Natural killer cell (primary cell): ENCODE results near the gene HOXA10. TPM values are rescaled to one million over a fixed set of nuclear protein-coding genes. Genes with fewer than 3 reads are reported as not detected.

ENCODE experiments used
- ATAC-seq, 3 donors: fragments of 150-1000 bp in 2 of 3; fragments of 200-7000 bp in 1 of 3; cut with Tn5 transposase; 1 replicate in 1 of 3; 2 replicates in 2 of 3; pipeline ENCODE4 v1.10.0; 2021; ENCODE audit warnings: mild to moderate bottlenecking in 2 of 3, moderate library complexity in 2 of 3
- DNase-seq, 2 donors: peaks; one replicate each; pipeline versions ENCODE4 v3.0.0 to v3.0.0-alpha.2; 2013 to 2021; ENCODE audit warnings: mixed read lengths in 1 of 2
- H3K27ac ChIP-seq: one replicate; pipeline ENCODE4 v1.5.1; 2013; ENCODE audit warnings: mild to moderate bottlenecking, low read length
- H3K27me3 ChIP-seq: one replicate; pipeline ENCODE4 v1.6.1; 2013; ENCODE audit warnings: low read length; ENCODE audit not compliant: control insufficient read depth, insufficient read depth
- H3K36me3 ChIP-seq: one replicate; pipeline ENCODE4 v1.6.1; 2013; ENCODE audit warnings: low read length; ENCODE audit not compliant: control insufficient read depth, insufficient read depth
- H3K4me1 ChIP-seq: one replicate; pipeline ENCODE4 v1.6.1; 2013; ENCODE audit warnings: low read length; ENCODE audit not compliant: control insufficient read depth, insufficient read depth
- H3K4me3 ChIP-seq: one replicate; pipeline ENCODE4 v1.5.1; 2013; ENCODE audit warnings: low read length
- H3K9me3 ChIP-seq: one replicate; pipeline ENCODE4 v1.6.1; 2013; ENCODE audit warnings: low read length; ENCODE audit not compliant: control insufficient read depth, insufficient read depth
- H3K27ac Mint-ChIP-seq, 2 donors: one replicate each; pipeline ENCODE4 v1.8.0; 2022; ENCODE audit warnings: mild to moderate bottlenecking in 2 of 2, mixed read lengths in 2 of 2, moderate library complexity in 1 of 2
- H3K27me3 Mint-ChIP-seq, 2 donors: one replicate each; pipeline ENCODE4 v1.8.0; 2022; ENCODE audit warnings: low read depth in 2 of 2, mixed read lengths in 2 of 2
- H3K36me3 Mint-ChIP-seq: one replicate; pipeline ENCODE4 v1.8.0; 2022; ENCODE audit warnings: mixed read lengths
- H3K4me1 Mint-ChIP-seq, 2 donors: one replicate each; pipeline ENCODE4 v1.8.0; 2022; ENCODE audit warnings: mixed read lengths in 2 of 2
- H3K4me3 Mint-ChIP-seq: one replicate; pipeline ENCODE4 v1.8.0; 2022; ENCODE audit warnings: mild to moderate bottlenecking, moderate library complexity, mixed read lengths
- H3K9me3 Mint-ChIP-seq, 2 donors: one replicate each; pipeline ENCODE4 v1.8.0; 2022; ENCODE audit warnings: mixed read lengths in 2 of 2
- CTCF ChIP-seq: fragments of 200-600 bp; IDR thresholded peaks from one replicate; pipeline ENCODE4 v1.8.0; 2022; ENCODE audit warnings: antibody characterized with exemption
- WGBS: methylation state at CpG from one replicate; pipeline ENCODE4 v1.1.7; 2013; ENCODE audit warnings: missing lambda C conversion rate; ENCODE audit not compliant: insufficient coverage; 5-methylcytosine and 5-hydroxymethylcytosine counted together
- intact Hi-C: fragments of 100-400 bp; cut with micrococcal nuclease; formaldehyde crosslinking; loops from one replicate; pipeline ENCODE4 v1.14.2; 2022
- total RNA-seq, 4 donors: library from RNA; stranded (reverse); fragments of 120-200 nt in 1 of 4; gene quantifications; one replicate each; pipeline versions ENCODE4 v1.2.3 to v1.2.4, GENCODE V29; 2013 to 2022

HOXA10 gene
- total RNA-seq, 3 donors from 2014 or later (not counting 1 experiment from before 2014, with no cell fraction given), result 0.82 to 3.3 (median 2.2) TPM

- Histone ChIP-seq H3K9me3 (no peaks in the 10 kb centered on the region), H3K36me3 (no peaks in the 10 kb centered on the region), H3K27ac (no peak overlapping the region), H3K4me1 (peaks cover 61% of the 10 kb centered on the region), H3K27me3 (peaks cover 89% of the 10 kb centered on the region), H3K4me3 (peak overlapping the region; percentile 30)
- Mint-ChIP-seq H3K36me3 (peaks cover 6% of the 10 kb centered on the region), H3K4me3 (peak overlapping the region; percentile 81), H3K4me1 (peaks cover 44 to 55% of the 10 kb centered on the region in 2 donors), H3K27me3 (peaks cover 73 to 80% of the 10 kb centered on the region in 2 donors), H3K9me3 (no peaks in the 10 kb centered on the region), H3K27ac (peak overlapping the region; percentile 31 to 58)
- TF ChIP-seq CTCF, result no peak
- WGBS, result 2% methylated on average over 72 of the region's 72 CpGs
- DNase-seq (peak; percentile 29 to 55), ATAC-seq (peak; percentile 46 to 57 (median 46))
- intact Hi-C loops, result loop anchor here (2.0 to 5.0 kb wide), 2 partner anchors 20 to 32 kb away; partner anchors contain the start of genes HOXA3 and HOXA9
Observed at GRCh38 chr7:27184337-27185012, 10.4 kb upstream of the HOXA10 start.

- intact Hi-C loops, result loop anchor here (2.0 kb wide), 1 partner anchor 19 kb away; the partner anchor contains the start of gene HOXA9
- no peaks in the 10 kb centered on the region for H3K36me3 ChIP-seq
- Mint-ChIP-seq H3K4me1 (peaks cover 39 to 51% of the 10 kb centered on the region in 2 donors), H3K9me3 (no peaks in the 10 kb centered on the region), H3K27ac (no peak overlapping the region), H3K36me3 (peaks cover 7% of the 10 kb centered on the region), H3K4me3 (peak overlapping the region; percentile 81), H3K27me3 (peaks cover 68 to 80% of the 10 kb centered on the region in 2 donors)
- H3K4me1 ChIP-seq, result peaks cover 57% of the 10 kb centered on the region
- no peak for TF ChIP-seq CTCF
- no peaks in the 10 kb centered on the region for H3K9me3 ChIP-seq
- DNase-seq (peak; percentile 14 to 33), ATAC-seq (no peak)
- peak overlapping the region; percentile 30 for H3K4me3 ChIP-seq
- H3K27me3 ChIP-seq, result peaks cover 88% of the 10 kb centered on the region
- whole genome bisulfite sequencing, result 3% methylated on average over 28 of the region's 30 CpGs
- H3K27ac ChIP-seq, result no peak overlapping the region
Observed at GRCh38 chr7:27183682-27184336, 9.7 kb upstream of the HOXA10 start.

- peaks cover 32 to 44% of the 10 kb centered on the region in 2 donors for H3K4me1 Mint-ChIP-seq
- no peaks in the 10 kb centered on the region for H3K9me3 ChIP-seq
- peak; percentile 14 to 23 for DNase-seq
Observed at GRCh38 chr7:27182861-27183681, 9.0 kb upstream of the HOXA10 start.

More at GRCh38 chr7:27182861-27183681, 9.0 kb upstream of the HOXA10 start:
- Histone ChIP-seq H3K36me3 (no peaks in the 10 kb centered on the region), H3K27ac (no peak overlapping the region), H3K4me3 (no peak overlapping the region), H3K4me1 (peaks cover 49% of the 10 kb centered on the region), H3K27me3 (peaks cover 87% of the 10 kb centered on the region)
- Mint-ChIP-seq H3K36me3 (peaks cover 7% of the 10 kb centered on the region), H3K4me3 (peak overlapping the region; percentile 37), H3K27me3 (peaks cover 68 to 78% of the 10 kb centered on the region in 2 donors), H3K9me3 (no peaks in the 10 kb centered on the region), H3K27ac (no peak overlapping the region)
- intact Hi-C loops, result no loop called here
- no peak for TF ChIP-seq CTCF
- ATAC-seq, result no peak
- WGBS, result 20% methylated on average over 38 of the region's 39 CpGs
